HCT116 (cell line): ENCODE results near the gene ASB1. TPM values are rescaled to one million over a fixed set of nuclear protein-coding genes. Genes with fewer than 3 reads are reported as not detected.

ENCODE experiments used
- ATAC-seq: fragments of 200-7000 bp; cut with Tn5 transposase; 2 replicates; pipeline ENCODE4 v1.9.1; 2020; ENCODE audit warnings: mild to moderate bottlenecking, moderate library complexity
- BruUV-seq: library from RNA; stranded (reverse); fragments of 400-500 nt; replicated peaks from 2 replicates; lab custom pipeline; 2021; lab: Mats Ljungman, UMichigan
- CTCF ChIA-PET: fragments of 300-600 bp; sonication (Branson Sonifier 250); formaldehyde crosslinking; loops from one replicate; lab custom pipeline; 2021; ENCODE audit warnings: antibody characterized with exemption; lab: Charles Lee
- POLR2A ChIA-PET: fragments of 300-600, 350-600 bp; sonication (Branson Sonifier 250); formaldehyde crosslinking; loops from one replicate; lab custom pipeline; 2021; ENCODE audit warnings: antibody characterized with exemption; lab: Charles Lee
- RAD21 ChIA-PET, 2 experiments: fragments of 300-600 bp; sonication (Branson Sonifier 250); formaldehyde crosslinking; loops; one replicate each; lab custom pipeline; 2023; ENCODE audit warnings: low total read pairs in 2 of 2; ENCODE audit not compliant: uncharacterized antibody in 2 of 2, unreplicated experiment in 2 of 2, low non-redundant PET in 1 of 2; lab: Charles Lee
- DNase-seq: peaks from one replicate; pipeline ENCODE4 v3.0.0-alpha.2; 2010; ENCODE audit warnings: low read depth, low spot score
- H2AFZ ChIP-seq: fragments of 200-600 bp; shearing (Covaris generic), sonication (generic); 2 replicates; pipeline ENCODE4 v1.6.1; 2017; ENCODE audit warnings: low read depth, mixed run types, mixed read lengths, antibody characterized with exemption, low read length; ENCODE audit not compliant: poor library complexity, severe bottlenecking
- H3K27ac ChIP-seq: 2 replicates; pipeline ENCODE4 v1.5.1; 2012; ENCODE audit warnings: low read depth, low read length
- H3K27me3 ChIP-seq: fragments of 200-600 bp; sonication (generic); 2 replicates; pipeline ENCODE4 v1.6.1; 2016; ENCODE audit warnings: mixed run types, low read length, mixed read lengths; ENCODE audit not compliant: insufficient read depth
- H3K36me3 ChIP-seq, 2 experiments: fragments of 200-500 bp in 1 of 2; fragments of 200-600 bp in 1 of 2; sonication (Bioruptor generic) in 1 of 2; sonication (generic) in 1 of 2; 2 replicates each; pipeline versions ENCODE4 v1.5.1 to v1.6.1; 2014 to 2016; ENCODE audit warnings: low read length in 2 of 2, inconsistent platforms in 1 of 2, mixed read lengths in 1 of 2, mixed run types in 1 of 2; ENCODE audit not compliant: insufficient read depth in 2 of 2, control insufficient read depth in 1 of 2
- H3K4me1 ChIP-seq, 2 experiments: fragments of 200-600 bp in 1 of 2; sonication (generic) in 1 of 2; 2 replicates each; pipeline versions ENCODE4 v1.5.1 to v1.6.1; 2012 to 2017; ENCODE audit warnings: low read length in 2 of 2, inconsistent platforms in 1 of 2, mild to moderate bottlenecking in 1 of 2, mixed read lengths in 1 of 2, mixed run types in 1 of 2, moderate library complexity in 1 of 2; ENCODE audit not compliant: insufficient read depth in 2 of 2, control insufficient read depth in 1 of 2
- H3K4me2 ChIP-seq: fragments of 200-600 bp; sonication (generic); 2 replicates; pipeline ENCODE4 v1.6.1; 2017; ENCODE audit warnings: mixed run types, low read length, mixed read lengths
- H3K4me3 ChIP-seq, 2 experiments: fragments of 200-600 bp in 1 of 2; sonication (generic) in 1 of 2; replicated peaks in 1 of 2; 2 replicates each; pipeline ENCODE4 v1.5.1; 2011 to 2016; ENCODE audit warnings: low read length in 2 of 2, control low read depth in 1 of 2, low read depth in 1 of 2, mild to moderate bottlenecking in 1 of 2, mixed read lengths in 1 of 2, mixed run types in 1 of 2
- H3K79me2 ChIP-seq: fragments of 200-600 bp; sonication (generic); 2 replicates; pipeline ENCODE4 v1.6.1; 2017; ENCODE audit warnings: mild to moderate bottlenecking, mixed run types, low read length, moderate library complexity, mixed read lengths; ENCODE audit not compliant: insufficient read depth
- H3K9ac ChIP-seq: fragments of 200-600 bp; sonication (generic); 2 replicates; pipeline ENCODE4 v1.6.1; 2016; ENCODE audit warnings: low read length, mixed read lengths
- H3K9me2 ChIP-seq: fragments of 200-600 bp; sonication (generic), shearing (Covaris generic); 2 replicates; pipeline ENCODE4 v1.6.1; 2017; ENCODE audit warnings: mixed run types, mild to moderate bottlenecking, moderate library complexity; ENCODE audit not compliant: insufficient read depth
- H3K9me3 ChIP-seq, 2 experiments: fragments of 200-500 bp in 1 of 2; fragments of 200-600 bp in 1 of 2; sonication (Bioruptor generic) in 1 of 2; sonication (generic) in 1 of 2; 2 replicates each; pipeline ENCODE4 v1.6.1; 2014 to 2017; ENCODE audit warnings: low read length in 2 of 2, mixed read lengths in 2 of 2, inconsistent platforms in 1 of 2, low read depth in 1 of 2, mild to moderate bottlenecking in 1 of 2, mixed run types in 1 of 2, moderate library complexity in 1 of 2; ENCODE audit not compliant: control insufficient read depth in 1 of 2, insufficient read depth in 1 of 2
- H4K20me1 ChIP-seq: fragments of 200-600 bp; sonication (generic), shearing (Covaris generic); 2 replicates; pipeline ENCODE4 v1.6.1; 2017; ENCODE audit warnings: mixed run types, mild to moderate bottlenecking, moderate library complexity; ENCODE audit not compliant: insufficient read depth
- CBX3 ChIP-seq: IDR thresholded peaks from 2 replicates; pipeline ENCODE4 v1.6.1; 2012; ENCODE audit warnings: low read depth
- ELF1 ChIP-seq: IDR thresholded peaks from 2 replicates; pipeline ENCODE4 v1.6.1; 2012; ENCODE audit warnings: low read depth, borderline replicate concordance
- EZH2 ChIP-seq: fragments of 200-600 bp; sonication (generic); IDR thresholded peaks from 2 replicates; pipeline ENCODE4 v1.6.1; 2017; ENCODE audit warnings: antibody characterized with exemption, mixed run types
- POLR2A ChIP-seq: IDR thresholded peaks from 2 replicates; pipeline ENCODE4 v1.7.0; 2011; ENCODE audit warnings: borderline replicate concordance; ENCODE audit not compliant: insufficient read depth, insufficient read length; ENCODE audit errors: extremely low read depth
- POLR2AphosphoS5 ChIP-seq: IDR thresholded peaks from 2 replicates; pipeline ENCODE4 v1.6.1; 2011; ENCODE audit warnings: mild to moderate bottlenecking, low read depth, low read length, moderate library complexity
- SIN3A ChIP-seq: IDR thresholded peaks from 2 replicates; pipeline ENCODE4 v1.6.1; 2012; ENCODE audit warnings: low read depth
- YY1 ChIP-seq: IDR thresholded peaks from 2 replicates; pipeline ENCODE4 v1.6.1; 2011; ENCODE audit warnings: low read length, low read depth, moderate library complexity, mild to moderate bottlenecking; ENCODE audit not compliant: insufficient replicate concordance; ENCODE audit errors: extremely low read depth
- ZFX ChIP-seq: fragments of 450-650 bp; IDR thresholded peaks from 2 replicates; pipeline ENCODE4 v1.6.1; 2017
- intact Hi-C: fragments of 100-400 bp; cut with micrococcal nuclease; formaldehyde crosslinking; loops from 2 replicates; pipeline ENCODE4 v1.10.0; 2022
- total RNA-seq: library from RNA; stranded (reverse); gene quantifications from one replicate; pipeline ENCODE4 v1.2.1, GENCODE V29; 2021; ENCODE audit not compliant: unreplicated experiment
- TF ChIP-seq, protein P1 (sequence below), 3 experiments: fragments of 200-600 bp in 1 of 3; sonication (generic) in 1 of 3; IDR thresholded peaks in 2 of 3; conservative IDR thresholded peaks in 1 of 3; 2 replicates each; pipeline ENCODE4 v1.5.1; 2012 to 2017; ENCODE audit warnings: low read depth in 2 of 3, low read length in 2 of 3, antibody characterized with exemption in 1 of 3, borderline replicate concordance in 1 of 3, control low read depth in 1 of 3, mild to moderate bottlenecking in 1 of 3, mixed read lengths in 1 of 3, mixed run types in 1 of 3, moderate library complexity in 1 of 3; ENCODE audit not compliant: insufficient read depth in 1 of 3
- TF ChIP-seq, protein P2 (sequence below): IDR thresholded peaks from 2 replicates; pipeline ENCODE4 v1.6.1; 2012
- TF ChIP-seq, protein P3 (sequence below): IDR thresholded peaks from 2 replicates; pipeline ENCODE4 v1.6.1; 2011; ENCODE audit warnings: mild to moderate bottlenecking, low read length, moderate library complexity; ENCODE audit not compliant: insufficient replicate concordance; ENCODE audit errors: extremely low read depth

ASB1 gene
- total RNA-seq, 1 experiment from 2014 or later = 43.1 TPM

DNA sequence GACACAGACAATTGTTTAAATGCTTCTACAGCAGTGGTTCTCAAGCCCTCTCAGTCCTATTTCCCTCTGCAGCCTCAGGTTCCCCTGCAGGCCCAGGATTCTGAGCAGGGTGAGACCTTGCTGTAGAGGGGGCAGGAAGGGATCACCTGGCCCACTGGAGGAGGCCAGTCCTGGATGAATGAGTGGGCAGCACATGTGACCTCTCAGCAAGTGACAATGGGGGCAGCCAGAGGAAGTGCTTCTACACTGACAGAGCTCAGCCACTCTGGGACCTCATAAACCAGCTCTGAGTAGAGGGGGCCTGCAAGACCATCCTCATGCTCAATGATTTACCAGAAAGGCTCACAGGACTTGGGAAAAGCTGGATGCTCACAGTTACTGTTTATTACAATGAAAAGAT, 63.2 kb downstream of the ASB1 start:
- RAD21 ChIA-PET = no interaction called here
- Histone ChIP-seq H3K9ac (no peak overlapping the region), H3K4me1 (no peaks in the 10 kb centered on the region), H3K4me2 (no peak overlapping the region), H3K9me2 (no peaks in the 10 kb centered on the region), H3K27me3 (no peaks in the 10 kb centered on the region), H4K20me1 (no peaks in the 10 kb centered on the region), H3K4me3 (no peak overlapping the region), H3K36me3 (no peaks in the 10 kb centered on the region), H3K27ac (no peak overlapping the region), H3K9me3 (peaks cover 0 to 12% of the 10 kb centered on the region in 2 experiments; a peak in 1 of 4 replicates), H3K79me2 (no peaks in the 10 kb centered on the region), H2AFZ (no peak overlapping the region)
- CTCF ChIA-PET = no interaction called here
- TF ChIP-seq SIN3A = no peak
- TF ChIP-seq ELF1 = no peak
- TF ChIP-seq, protein P1, sequence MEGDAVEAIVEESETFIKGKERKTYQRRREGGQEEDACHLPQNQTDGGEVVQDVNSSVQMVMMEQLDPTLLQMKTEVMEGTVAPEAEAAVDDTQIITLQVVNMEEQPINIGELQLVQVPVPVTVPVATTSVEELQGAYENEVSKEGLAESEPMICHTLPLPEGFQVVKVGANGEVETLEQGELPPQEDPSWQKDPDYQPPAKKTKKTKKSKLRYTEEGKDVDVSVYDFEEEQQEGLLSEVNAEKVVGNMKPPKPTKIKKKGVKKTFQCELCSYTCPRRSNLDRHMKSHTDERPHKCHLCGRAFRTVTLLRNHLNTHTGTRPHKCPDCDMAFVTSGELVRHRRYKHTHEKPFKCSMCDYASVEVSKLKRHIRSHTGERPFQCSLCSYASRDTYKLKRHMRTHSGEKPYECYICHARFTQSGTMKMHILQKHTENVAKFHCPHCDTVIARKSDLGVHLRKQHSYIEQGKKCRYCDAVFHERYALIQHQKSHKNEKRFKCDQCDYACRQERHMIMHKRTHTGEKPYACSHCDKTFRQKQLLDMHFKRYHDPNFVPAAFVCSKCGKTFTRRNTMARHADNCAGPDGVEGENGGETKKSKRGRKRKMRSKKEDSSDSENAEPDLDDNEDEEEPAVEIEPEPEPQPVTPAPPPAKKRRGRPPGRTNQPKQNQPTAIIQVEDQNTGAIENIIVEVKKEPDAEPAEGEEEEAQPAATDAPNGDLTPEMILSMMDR (IDR thresholded peaks at IDR 0.05 in 2 of 3, conservative IDR thresholded peaks at IDR 0.05 in 1 of 3; ENCODE audit: borderline replicate concordance in 1 of 3, insufficient read depth in 1 of 3, low read depth in 2 of 3, low read length in 2 of 3) = no peak
- no peak for TF ChIP-seq YY1
- no peak for TF ChIP-seq CBX3
- TF ChIP-seq ZFX = no peak
- intact Hi-C loops = no loop called here
- POLR2A ChIA-PET = no interaction called here
- ATAC-seq = no peak
- DNase-seq = no peak
- no TSS peak for BruUV-seq

DNA sequence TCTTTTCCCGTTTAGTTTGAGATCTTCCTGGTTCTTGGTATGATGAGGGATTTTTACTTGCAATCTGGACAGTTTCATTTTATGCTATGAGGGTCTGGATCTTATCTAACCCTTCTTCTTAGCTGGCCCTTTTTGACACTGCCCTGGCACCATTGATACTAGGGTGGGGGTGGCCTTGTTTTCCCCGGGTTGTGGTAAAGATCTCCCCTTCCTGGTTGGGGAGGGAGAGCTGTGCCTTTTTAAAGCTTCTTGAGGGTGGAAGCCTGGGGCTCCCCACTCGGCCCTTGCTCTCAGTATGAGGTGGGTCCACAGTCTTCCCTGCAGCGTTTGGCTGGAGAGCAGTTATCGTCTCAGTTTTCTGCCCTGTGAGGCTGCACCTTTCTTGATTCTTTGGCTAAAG, 66.1 kb downstream of the ASB1 start:
- Histone ChIP-seq H3K4me1 (no peaks in the 10 kb centered on the region), H3K9ac (no peak overlapping the region), H3K4me2 (no peak overlapping the region)
- intact Hi-C loops = no loop called here
- POLR2A ChIA-PET = no interaction called here
- no peak for ATAC-seq
- RAD21 ChIA-PET = no interaction called here
- TF ChIP-seq CBX3 (no peak), YY1 (no peak), POLR2AphosphoS5 (no peak), POLR2A (no peak), EZH2 (no peak)
- TF ChIP-seq, protein P2, sequence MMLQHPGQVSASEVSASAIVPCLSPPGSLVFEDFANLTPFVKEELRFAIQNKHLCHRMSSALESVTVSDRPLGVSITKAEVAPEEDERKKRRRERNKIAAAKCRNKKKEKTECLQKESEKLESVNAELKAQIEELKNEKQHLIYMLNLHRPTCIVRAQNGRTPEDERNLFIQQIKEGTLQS = no peak
- TF ChIP-seq, protein P3, sequence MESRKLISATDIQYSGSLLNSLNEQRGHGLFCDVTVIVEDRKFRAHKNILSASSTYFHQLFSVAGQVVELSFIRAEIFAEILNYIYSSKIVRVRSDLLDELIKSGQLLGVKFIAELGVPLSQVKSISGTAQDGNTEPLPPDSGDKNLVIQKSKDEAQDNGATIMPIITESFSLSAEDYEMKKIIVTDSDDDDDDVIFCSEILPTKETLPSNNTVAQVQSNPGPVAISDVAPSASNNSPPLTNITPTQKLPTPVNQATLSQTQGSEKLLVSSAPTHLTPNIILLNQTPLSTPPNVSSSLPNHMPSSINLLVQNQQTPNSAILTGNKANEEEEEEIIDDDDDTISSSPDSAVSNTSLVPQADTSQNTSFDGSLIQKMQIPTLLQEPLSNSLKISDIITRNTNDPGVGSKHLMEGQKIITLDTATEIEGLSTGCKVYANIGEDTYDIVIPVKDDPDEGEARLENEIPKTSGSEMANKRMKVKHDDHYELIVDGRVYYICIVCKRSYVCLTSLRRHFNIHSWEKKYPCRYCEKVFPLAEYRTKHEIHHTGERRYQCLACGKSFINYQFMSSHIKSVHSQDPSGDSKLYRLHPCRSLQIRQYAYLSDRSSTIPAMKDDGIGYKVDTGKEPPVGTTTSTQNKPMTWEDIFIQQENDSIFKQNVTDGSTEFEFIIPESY = no peak
- TF ChIP-seq, all 23 proteins: peak for 0
- BruUV-seq = no TSS peak
- no peak overlapping the region for H3K4me3 ChIP-seq
- H3K9me2 ChIP-seq = no peaks in the 10 kb centered on the region
- CTCF ChIA-PET = no interaction called here
- no peaks in the 10 kb centered on the region for H3K36me3 ChIP-seq
- no peaks in the 10 kb centered on the region for H4K20me1 ChIP-seq
- no peak overlapping the region for H3K27ac ChIP-seq
- no peak for DNase-seq
- no peaks in the 10 kb centered on the region for H3K79me2 ChIP-seq
- H3K9me3 ChIP-seq = no peaks in the 10 kb centered on the region
- H3K27me3 ChIP-seq = no peaks in the 10 kb centered on the region
- H2AFZ ChIP-seq = no peak overlapping the region
